HepG2 (cell line): ENCODE data around the gene WWC2. TPM values are rescaled to one million over a fixed set of nuclear protein-coding genes. Genes with fewer than 3 reads are reported as not detected.

Source experiments
- CBFB ChIP-seq: sonication (generic); formaldehyde crosslinking; IDR thresholded peaks from 2 replicates; pipeline ENCODE4 v1.4.0; 2020; ENCODE audit warnings: missing genetic modification reagents
- ERF ChIP-seq: IDR thresholded peaks from 2 replicates; pipeline ENCODE4 v1.6.1; 2018; ENCODE audit warnings: missing biosample characterization, missing genetic modification reagents
- FOXK1 ChIP-seq: sonication (generic); formaldehyde crosslinking; IDR thresholded peaks from 2 replicates; pipeline ENCODE4 v1.4.0; 2020; ENCODE audit warnings: low read depth, missing genetic modification reagents, borderline replicate concordance
- HOXA7 ChIP-seq: sonication (generic); formaldehyde crosslinking; IDR thresholded peaks from 2 replicates; pipeline ENCODE4 v1.8.1; 2022; ENCODE audit warnings: mild to moderate bottlenecking, missing genetic modification reagents, moderate library complexity
- KDM2A ChIP-seq: sonication (generic); formaldehyde crosslinking; IDR thresholded peaks from 2 replicates; pipeline ENCODE4 v1.4.0; 2020; ENCODE audit warnings: low read depth, missing genetic modification reagents, borderline replicate concordance
- MED1 ChIP-seq: sonication (generic); formaldehyde crosslinking; IDR thresholded peaks from 2 replicates; pipeline ENCODE4 v1.4.0; 2020; ENCODE audit warnings: missing genetic modification reagents
- MEF2D ChIP-seq: sonication (generic); formaldehyde crosslinking; IDR thresholded peaks from 2 replicates; pipeline ENCODE4 v1.5.1; 2020; ENCODE audit warnings: mild to moderate bottlenecking, missing genetic modification reagents
- MZF1 ChIP-seq: sonication (generic); formaldehyde crosslinking; IDR thresholded peaks from 2 replicates; pipeline ENCODE4 v1.8.1; 2023; ENCODE audit warnings: mild to moderate bottlenecking, missing genetic modification reagents, borderline replicate concordance
- NCOA2 ChIP-seq: sonication (generic); formaldehyde crosslinking; IDR thresholded peaks from 2 replicates; pipeline ENCODE4 v1.8.0; 2022; ENCODE audit warnings: inconsistent platforms
- RARA ChIP-seq: IDR thresholded peaks from 2 replicates; pipeline ENCODE4 v1.6.1; 2016; ENCODE audit warnings: missing genetic modification reagents, missing compliant biosample characterization
- RFX3 ChIP-seq: IDR thresholded peaks from 2 replicates; pipeline ENCODE4 v1.6.1; 2016; ENCODE audit warnings: missing biosample characterization, missing genetic modification reagents
- TAF1 ChIP-seq: sonication (generic); formaldehyde crosslinking; IDR thresholded peaks from 2 replicates; pipeline ENCODE4 v1.4.0; 2020; ENCODE audit warnings: missing genetic modification reagents
- U2AF1 ChIP-seq: fragments of 200-400 bp; formaldehyde crosslinking; optimal IDR thresholded peaks from 2 replicates; pipeline ENCODE3; 2017; ENCODE audit warnings: mild to moderate bottlenecking, low read depth, low read length
- ZMYM4 ChIP-seq: sonication (generic); formaldehyde crosslinking; IDR thresholded peaks from 2 replicates; pipeline ENCODE4 v1.8.1; 2023; ENCODE audit warnings: mild to moderate bottlenecking, missing genetic modification reagents
- ZNF331 ChIP-seq: sonication (generic); formaldehyde crosslinking; IDR thresholded peaks from 2 replicates; pipeline ENCODE4 v1.4.0; 2020; ENCODE audit warnings: missing genetic modification reagents
- ZNF33A ChIP-seq: sonication (generic); formaldehyde crosslinking; IDR thresholded peaks from 2 replicates; pipeline ENCODE4 v1.5.1; 2020; ENCODE audit warnings: missing genetic modification reagents, mild to moderate bottlenecking, moderate library complexity, borderline replicate concordance
- ZNF432 ChIP-seq: sonication (generic); formaldehyde crosslinking; IDR thresholded peaks from 2 replicates; pipeline ENCODE4 v1.5.0; 2020; ENCODE audit warnings: missing genetic modification reagents, mild to moderate bottlenecking, borderline replicate concordance
- ZNF543 ChIP-seq: sonication (generic); formaldehyde crosslinking; IDR thresholded peaks from 2 replicates; pipeline ENCODE4 v1.4.0; 2020; ENCODE audit warnings: mild to moderate bottlenecking, missing genetic modification reagents
- ZNF660 ChIP-seq: sonication (generic); formaldehyde crosslinking; IDR thresholded peaks from 2 replicates; pipeline ENCODE4 v1.5.1; 2020; ENCODE audit warnings: mild to moderate bottlenecking, low read depth, missing genetic modification reagents, borderline replicate concordance
- ZNF720 ChIP-seq: sonication (generic); formaldehyde crosslinking; IDR thresholded peaks from 2 replicates; pipeline ENCODE4 v1.4.0; 2020; ENCODE audit warnings: missing genetic modification reagents
- ZNF737 ChIP-seq: sonication (generic); formaldehyde crosslinking; IDR thresholded peaks from 2 replicates; pipeline ENCODE4 v1.5.0; 2020; ENCODE audit warnings: missing genetic modification reagents, mild to moderate bottlenecking, borderline replicate concordance
- ZNF850 ChIP-seq: sonication (generic); formaldehyde crosslinking; conservative IDR thresholded peaks from 2 replicates; pipeline ENCODE4 v1.9.0; 2021; ENCODE audit warnings: mild to moderate bottlenecking, missing genetic modification reagents
- polyA plus RNA-seq, 8 experiments: library from polyadenylated mRNA; depleted of rRNA in 3 of 8; stranded (reverse) in 7 of 8; unstranded in 1 of 8; fragments of >200 nt; fragmentation: Illumina TruSeq in 4 of 8; extraction: Trizol in 4 of 8; gene quantifications; 2 replicates each; pipeline versions ENCODE4 v1.2.1 to v1.2.3, GENCODE V29; 2011 to 2016; ENCODE audit warnings: low read depth in 4 of 8, missing spikeins in 1 of 8, mixed read lengths in 1 of 8; ENCODE audit not compliant: insufficient read depth in 1 of 8
- total RNA-seq, 5 experiments: library from RNA; depleted of rRNA; stranded (reverse); fragments of >200 nt; fragmentation: Illumina TruSeq; extraction: Trizol; gene quantifications; 2 replicates each; pipeline ENCODE4 v1.2.3, GENCODE V29; 2016; ENCODE audit warnings: low read depth in 1 of 5
- TF ChIP-seq, protein P1 (sequence below): sonication (generic); formaldehyde crosslinking; IDR thresholded peaks from 2 replicates; pipeline ENCODE4 v1.8.0; 2022; ENCODE audit warnings: mild to moderate bottlenecking, missing genetic modification reagents, moderate library complexity
- TF ChIP-seq, protein P2 (sequence below): sonication (generic); formaldehyde crosslinking; IDR thresholded peaks from 2 replicates; pipeline ENCODE4 v1.8.1; 2023; ENCODE audit warnings: mild to moderate bottlenecking, moderate library complexity, missing genetic modification reagents
- TF ChIP-seq, protein P3 (sequence below): sonication (generic); formaldehyde crosslinking; IDR thresholded peaks from 2 replicates; pipeline ENCODE4 v1.8.0; 2022; ENCODE audit warnings: missing genetic modification reagents, mild to moderate bottlenecking, inconsistent platforms, borderline replicate concordance
- TF ChIP-seq, protein P4 (sequence below): IDR thresholded peaks from 2 replicates; pipeline ENCODE4 v1.6.1; 2018; ENCODE audit warnings: missing genetic modification reagents

The WWC2 gene
- total and polyA plus RNA-seq, 2 of the 13 experiments (the other 11 are each of a cell fraction or from before 2014, with no cell fraction given), result 40.0 to 50.1 TPM

DNA sequence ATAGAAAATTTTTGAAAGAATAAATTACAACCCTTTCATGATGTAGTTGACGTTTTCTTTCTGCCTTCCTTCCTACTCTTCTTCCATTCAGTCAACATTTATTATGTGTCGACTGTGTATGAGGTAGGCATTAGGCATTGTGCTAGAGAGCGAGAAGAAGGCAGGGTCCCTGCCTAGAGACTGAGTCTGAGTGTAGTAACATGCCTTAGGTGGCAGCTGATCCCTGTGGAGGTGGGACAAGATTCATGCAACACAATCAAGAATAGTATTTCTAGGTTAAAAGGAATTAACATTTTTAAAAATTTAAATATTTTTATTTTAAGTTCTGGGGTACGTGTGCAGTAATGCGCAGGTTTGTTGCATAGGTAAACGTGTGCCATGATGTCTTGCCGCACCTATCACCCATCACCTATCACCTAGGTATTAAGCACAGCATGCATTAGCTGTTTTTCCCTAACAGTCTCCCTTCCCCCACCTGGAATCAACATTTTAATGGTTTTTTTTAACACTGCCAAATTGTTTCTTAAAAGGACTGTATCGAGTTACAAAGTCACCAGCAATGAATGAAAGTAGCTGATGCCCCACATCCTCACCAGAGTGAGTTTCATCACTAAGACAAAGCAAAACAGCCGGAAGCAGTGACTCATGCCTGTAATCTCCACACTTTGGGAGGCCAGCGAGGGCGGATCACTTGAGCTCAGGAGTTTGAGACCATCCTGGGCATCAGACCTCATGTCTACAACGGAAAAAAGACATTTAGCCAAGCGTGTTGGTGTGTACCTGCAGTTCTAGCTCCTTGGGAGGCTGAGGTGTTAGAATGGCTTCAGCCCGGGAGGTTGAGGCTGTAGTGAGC is 84.0 kb downstream of the WWC2 start (continued):
- TF ChIP-seq, protein P1, sequence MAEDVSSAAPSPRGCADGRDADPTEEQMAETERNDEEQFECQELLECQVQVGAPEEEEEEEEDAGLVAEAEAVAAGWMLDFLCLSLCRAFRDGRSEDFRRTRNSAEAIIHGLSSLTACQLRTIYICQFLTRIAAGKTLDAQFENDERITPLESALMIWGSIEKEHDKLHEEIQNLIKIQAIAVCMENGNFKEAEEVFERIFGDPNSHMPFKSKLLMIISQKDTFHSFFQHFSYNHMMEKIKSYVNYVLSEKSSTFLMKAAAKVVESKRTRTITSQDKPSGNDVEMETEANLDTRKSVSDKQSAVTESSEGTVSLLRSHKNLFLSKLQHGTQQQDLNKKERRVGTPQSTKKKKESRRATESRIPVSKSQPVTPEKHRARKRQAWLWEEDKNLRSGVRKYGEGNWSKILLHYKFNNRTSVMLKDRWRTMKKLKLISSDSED (CRISPR knock-in tag), result no peak
- TF ChIP-seq, protein P2, sequence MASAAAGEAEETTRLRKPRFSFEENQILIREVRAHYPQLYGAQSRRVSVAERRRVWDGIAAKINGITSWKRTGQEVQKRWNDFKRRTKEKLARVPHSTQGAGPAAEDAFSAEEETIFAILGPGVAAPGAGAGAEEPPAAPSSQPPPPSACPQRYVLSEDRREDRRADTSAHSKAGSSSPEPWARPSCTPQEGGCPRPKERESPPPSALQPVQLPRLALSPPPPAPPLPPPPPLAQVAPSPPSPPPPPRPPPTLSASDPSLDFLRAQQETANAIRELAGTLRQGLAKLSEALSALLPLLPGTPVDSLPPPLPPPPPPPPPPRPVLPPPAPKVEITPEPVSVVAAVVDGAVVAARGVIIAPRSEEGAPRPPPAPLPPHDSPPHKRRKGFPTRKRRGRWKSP (CRISPR knock-in tag), result no peak
- TF ChIP-seq RFX3 (CRISPR knock-in tag) (no peak), ZMYM4 (no peak), ZNF33A (no peak), FOXK1 (CRISPR knock-in tag) (peak; percentile 50; the same call in 1 of the 2 replicates), ZNF660 (CRISPR knock-in tag) (no peak), MZF1 (CRISPR knock-in tag) (no peak), CBFB (0 out of 2 replicates have a peak, but pooled peaks have one; percentile 23), NCOA2 (CRISPR knock-in tag) (peak; percentile 45; the same call in 1 of the 2 replicates), MEF2D (CRISPR knock-in tag) (no peak), HOXA7 (CRISPR knock-in tag) (no peak), RARA (CRISPR knock-in tag) (peak; percentile 68), U2AF1 (no peak), ZNF432 (no peak), ZNF720 (no peak), TAF1 (CRISPR knock-in tag) (no peak), ERF (peak; percentile 27; the same call in 1 of the 2 replicates), ZNF850 (no peak), KDM2A (CRISPR knock-in tag) (no peak), ZNF737 (no peak), ZNF543 (CRISPR knock-in tag) (no peak), ZNF331 (no peak), MED1 (CRISPR knock-in tag) (peak; percentile 72)
- TF ChIP-seq, protein P3, sequence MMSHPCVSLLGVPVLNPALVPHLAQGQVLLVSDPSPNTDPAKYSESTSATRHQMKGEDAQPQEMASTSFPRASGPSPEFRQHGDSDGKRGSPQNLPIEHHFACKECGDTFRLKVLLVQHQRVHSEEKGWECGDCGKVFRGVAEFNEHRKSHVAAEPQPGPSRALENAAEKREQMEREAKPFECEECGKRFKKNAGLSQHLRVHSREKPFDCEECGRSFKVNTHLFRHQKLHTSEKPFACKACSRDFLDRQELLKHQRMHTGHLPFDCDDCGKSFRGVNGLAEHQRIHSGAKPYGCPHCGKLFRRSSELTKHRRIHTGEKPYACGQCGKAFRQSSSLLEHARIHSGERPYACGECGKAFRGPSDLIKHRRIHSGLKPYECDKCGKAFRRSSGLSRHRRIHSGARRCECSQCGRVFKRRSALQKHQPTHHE, result no peak
- TF ChIP-seq, protein P4, sequence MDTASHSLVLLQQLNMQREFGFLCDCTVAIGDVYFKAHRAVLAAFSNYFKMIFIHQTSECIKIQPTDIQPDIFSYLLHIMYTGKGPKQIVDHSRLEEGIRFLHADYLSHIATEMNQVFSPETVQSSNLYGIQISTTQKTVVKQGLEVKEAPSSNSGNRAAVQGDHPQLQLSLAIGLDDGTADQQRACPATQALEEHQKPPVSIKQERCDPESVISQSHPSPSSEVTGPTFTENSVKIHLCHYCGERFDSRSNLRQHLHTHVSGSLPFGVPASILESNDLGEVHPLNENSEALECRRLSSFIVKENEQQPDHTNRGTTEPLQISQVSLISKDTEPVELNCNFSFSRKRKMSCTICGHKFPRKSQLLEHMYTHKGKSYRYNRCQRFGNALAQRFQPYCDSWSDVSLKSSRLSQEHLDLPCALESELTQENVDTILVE, result no peak
